A549 treated with dexamethasone at 1 μM for 4 hours (cell line): ENCODE data around the gene RPRML. TPM values are rescaled to one million over a fixed set of nuclear protein-coding genes. Genes with fewer than 3 reads are reported as not detected.

Experiments
- total RNA-seq: library from RNA; stranded (reverse); fragments of 200-300 nt; extraction: Qiagen RNA extraction; gene quantifications from 5 replicates; pipeline ENCODE4 v1.2.3, GENCODE V29; 2022

The RPRML gene
- 0.39 to 0.93 TPM (median 0.59 TPM) in 5 replicates for total RNA-seq

GRCh38 chr17:46979147-46979863, at the start of gene RPRML:
TSS of gene RPRML (minus strand) at chr17:46979253. CDS start at chr17:46979007, 246 bp downstream.

Other genes starting within 250 kb of the RPRML start
- 3.6 to 4.7 TPM (median 4.2 TPM) in 5 replicates for gene WNT3, start 160.6 kb downstream of the RPRML start, total RNA-seq
- gene WNT9B, start 127.7 kb downstream of the RPRML start, total RNA-seq = 0.05 to 0.06 TPM in 2 of 5 replicates, not detected in the others
- gene GOSR2, start 56.1 kb downstream of the RPRML start, total RNA-seq = 29.5 to 41.0 TPM (median 37.2 TPM) in 5 replicates
- 64.2 to 94.3 TPM (median 82.7 TPM) in 5 replicates for gene CDC27, start 210.0 kb upstream of the RPRML start, total RNA-seq
- 0.15 to 0.24 TPM (median 0.22 TPM) in 3 of 5 replicates, not detected in the others for gene MYL4, start 230.1 kb upstream of the RPRML start, total RNA-seq